Measurements from ENCODE around the gene TNFAIP2.

DNA sequence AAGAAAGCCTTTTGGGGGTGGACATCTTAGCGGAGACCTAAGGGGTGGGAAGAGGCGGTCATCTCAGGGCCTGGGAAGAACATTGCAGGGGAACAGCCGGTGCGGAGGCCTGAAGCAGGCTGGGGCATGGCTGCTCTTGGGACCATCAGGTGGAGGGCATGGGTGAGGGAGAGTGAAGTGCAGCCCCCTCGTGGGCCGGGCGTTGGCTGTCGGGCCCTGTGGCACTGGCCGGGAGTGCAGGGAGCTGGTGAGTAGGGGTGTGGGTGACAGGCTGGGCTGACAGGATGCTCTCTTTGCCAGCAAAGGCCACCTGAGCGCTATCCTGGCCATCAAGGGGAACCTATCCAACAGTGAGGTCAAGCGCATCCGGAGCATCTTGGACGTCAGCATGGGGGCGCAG lies 11.7 kb downstream of the TNFAIP2 start:
- no peak for TF ChIP-seq POLR2A (IDR thresholded peaks at IDR 0.05)
- TF ChIP-seq, protein P1, sequence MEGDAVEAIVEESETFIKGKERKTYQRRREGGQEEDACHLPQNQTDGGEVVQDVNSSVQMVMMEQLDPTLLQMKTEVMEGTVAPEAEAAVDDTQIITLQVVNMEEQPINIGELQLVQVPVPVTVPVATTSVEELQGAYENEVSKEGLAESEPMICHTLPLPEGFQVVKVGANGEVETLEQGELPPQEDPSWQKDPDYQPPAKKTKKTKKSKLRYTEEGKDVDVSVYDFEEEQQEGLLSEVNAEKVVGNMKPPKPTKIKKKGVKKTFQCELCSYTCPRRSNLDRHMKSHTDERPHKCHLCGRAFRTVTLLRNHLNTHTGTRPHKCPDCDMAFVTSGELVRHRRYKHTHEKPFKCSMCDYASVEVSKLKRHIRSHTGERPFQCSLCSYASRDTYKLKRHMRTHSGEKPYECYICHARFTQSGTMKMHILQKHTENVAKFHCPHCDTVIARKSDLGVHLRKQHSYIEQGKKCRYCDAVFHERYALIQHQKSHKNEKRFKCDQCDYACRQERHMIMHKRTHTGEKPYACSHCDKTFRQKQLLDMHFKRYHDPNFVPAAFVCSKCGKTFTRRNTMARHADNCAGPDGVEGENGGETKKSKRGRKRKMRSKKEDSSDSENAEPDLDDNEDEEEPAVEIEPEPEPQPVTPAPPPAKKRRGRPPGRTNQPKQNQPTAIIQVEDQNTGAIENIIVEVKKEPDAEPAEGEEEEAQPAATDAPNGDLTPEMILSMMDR (IDR thresholded peaks at IDR 0.05), result no peak
